Esophagus muscularis mucosa (tissue), 4 donors: ENCODE measurements around the gene SLC25A30.
A peak's percentile ranks its signal among the peaks of the same experiment; 100 is the strongest.

Source experiments
- CTCF ChIP-seq, 3 experiments: fragments of 200-600 bp in 2 of 3; fragments of 450-650 bp in 1 of 3; sonication (generic) in 2 of 3; IDR thresholded peaks; one replicate each; pipeline ENCODE4 v1.5.1; 2017 to 2019; ENCODE audit warnings: antibody characterized with exemption in 3 of 3, mild to moderate bottlenecking in 2 of 3, moderate library complexity in 1 of 3
- EP300 ChIP-seq: sonication (generic); formaldehyde crosslinking; IDR thresholded peaks from one replicate; pipeline ENCODE4 v1.6.1; 2017; ENCODE audit warnings: antibody characterized with exemption
- POLR2AphosphoS5 ChIP-seq, 2 donors: sonication (generic); formaldehyde crosslinking; IDR thresholded peaks; one replicate each; pipeline ENCODE4 v1.6.1; 2017; ENCODE audit warnings: antibody characterized with exemption in 2 of 2

GRCh38 chr13:45464687-45465453, 46.7 kb upstream of the SLC25A30 start, which contains the start of gene COG3:
- peak in 1 of 3 experiments; percentile 44 for TF ChIP-seq CTCF (IDR thresholded peaks at IDR 0.05)
- peak; percentile 89 to 90 for TF ChIP-seq POLR2AphosphoS5 (IDR thresholded peaks at IDR 0.05)
- no peak for TF ChIP-seq EP300
